K562 (cell line): ENCODE results near the gene AIF1. TPM values are rescaled to one million over a fixed set of nuclear protein-coding genes. Genes with fewer than 3 reads are reported as not detected.

Experiments used
- AFF1 ChIP-seq, 2 experiments: fragments of 450-650 bp; IDR thresholded peaks; 2 replicates each; pipeline ENCODE4 v1.6.1; 2018; ENCODE audit warnings: mild to moderate bottlenecking in 2 of 2, low read depth in 1 of 2; ENCODE audit not compliant: partially characterized antibody in 2 of 2
- BCOR ChIP-seq: fragments of 450-650 bp; IDR thresholded peaks from 2 replicates; pipeline ENCODE4 v1.6.1; 2016
- EHMT2 ChIP-seq: fragments of 450-650 bp; IDR thresholded peaks from 2 replicates; pipeline ENCODE4 v1.6.1; 2018; ENCODE audit warnings: antibody characterized with exemption
- ELF2 ChIP-seq: fragments of 250-450 bp; sonication (Bioruptor Pico); IDR thresholded peaks from 2 replicates; pipeline ENCODE4 v1.5.0; 2021; ENCODE audit warnings: mild to moderate bottlenecking
- ETV5 ChIP-seq: sonication (generic); formaldehyde crosslinking; IDR thresholded peaks from 2 replicates; pipeline ENCODE4 v1.4.0; 2020; ENCODE audit warnings: low read depth, mild to moderate bottlenecking, missing genetic modification reagents
- JUNB ChIP-seq: fragments of 450-650 bp; formaldehyde crosslinking; conservative IDR thresholded peaks from 2 replicates; pipeline ENCODE4 v1.4.0; 2020; ENCODE audit warnings: mild to moderate bottlenecking
- MCM5 ChIP-seq: fragments of 450-650 bp; IDR thresholded peaks from 2 replicates; pipeline ENCODE4 v1.6.1; 2016; ENCODE audit warnings: low read depth
- MLX ChIP-seq, 2 experiments: fragments of 450-650 bp in 1 of 2; sonication (generic) in 1 of 2; formaldehyde crosslinking; conservative IDR thresholded peaks; 2 replicates each; pipeline versions ENCODE4 v1.4.0 to v1.8.1; 2020 to 2022; ENCODE audit warnings: mild to moderate bottlenecking in 1 of 2, missing genetic modification reagents in 1 of 2
- NONO ChIP-seq, 2 experiments: fragments of 200-400 bp in 1 of 2; fragments of 450-650 bp in 1 of 2; formaldehyde crosslinking in 1 of 2; IDR thresholded peaks; 2 replicates each; pipeline ENCODE4 v1.6.1; 2017; ENCODE audit warnings: low read depth in 2 of 2, mild to moderate bottlenecking in 2 of 2, moderate library complexity in 2 of 2, low read length in 1 of 2
- PCBP2 ChIP-seq: fragments of 200-400 bp; formaldehyde crosslinking; IDR thresholded peaks from 2 replicates; pipeline ENCODE4 v1.6.1; 2018; ENCODE audit warnings: low read length, low read depth, mild to moderate bottlenecking, moderate library complexity; ENCODE audit not compliant: poor library complexity, severe bottlenecking
- PKNOX1 ChIP-seq: fragments of 450-650 bp; IDR thresholded peaks from 2 replicates; pipeline ENCODE4 v1.6.1; 2016
- RAD21 ChIP-seq, 2 experiments: fragments of 250-450 bp in 1 of 2; fragments of 450-650 bp in 1 of 2; sonication (Bioruptor Pico) in 1 of 2; formaldehyde crosslinking in 1 of 2; IDR thresholded peaks in 1 of 2; conservative IDR thresholded peaks in 1 of 2; 2 replicates each; pipeline versions ENCODE4 v1.4.0 to v1.8.0; 2020 to 2022; ENCODE audit warnings: mild to moderate bottlenecking in 2 of 2, moderate library complexity in 1 of 2
- SMARCA5 ChIP-seq: fragments of 450-650 bp; IDR thresholded peaks from 2 replicates; pipeline ENCODE4 v1.6.1; 2016
- SMARCC2 ChIP-seq: fragments of 450-650 bp; IDR thresholded peaks from 2 replicates; pipeline ENCODE4 v1.6.1; 2017; ENCODE audit warnings: antibody characterized with exemption, moderate library complexity, mild to moderate bottlenecking, low read depth
- TFAP4 ChIP-seq: sonication (generic); formaldehyde crosslinking; IDR thresholded peaks from 2 replicates; pipeline ENCODE4 v1.8.0; 2022; ENCODE audit warnings: missing genetic modification reagents, mild to moderate bottlenecking, moderate library complexity, borderline replicate concordance
- TRIM25 ChIP-seq: fragments of 450-650 bp; IDR thresholded peaks from 2 replicates; pipeline ENCODE4 v1.7.0; 2016; ENCODE audit warnings: borderline replicate concordance
- ZNF316 ChIP-seq: fragments of 450-650 bp; IDR thresholded peaks from 2 replicates; pipeline ENCODE4 v1.6.1; 2016
- ZNF764 ChIP-seq: fragments of 250-450 bp; sonication (Bioruptor Pico); IDR thresholded peaks from 2 replicates; pipeline ENCODE4 v1.4.0; 2020; ENCODE audit warnings: low read depth, mild to moderate bottlenecking, moderate library complexity
- polyA plus RNA-seq, 8 experiments: library from polyadenylated mRNA; depleted of rRNA in 4 of 8; stranded (reverse) in 5 of 8; unstranded in 3 of 8; fragments of >200 nt; fragmentation: Nextera tagmentation in 2 of 8; fragmentation: Illumina TruSeq in 1 of 8; extraction: Ambion mirVana in 2 of 8; extraction: Trizol in 1 of 8; gene quantifications; 2 replicates each; pipeline versions ENCODE4 v1.2.1 to v1.2.3, GENCODE V29; 2011 to 2014; ENCODE audit warnings: inconsistent platforms in 1 of 8, missing spikeins in 1 of 8
- total RNA-seq, 7 experiments: library from RNA; depleted of rRNA in 6 of 7; stranded (reverse); fragments of >200 nt in 6 of 7; fragmentation: Illumina TruSeq in 2 of 7; extraction: Trizol in 2 of 7; gene quantifications; 2 replicates each; pipeline versions ENCODE4 v1.2.1 to v1.2.3, GENCODE V29; 2011 to 2021; ENCODE audit warnings: low replicate concordance in 1 of 7

The AIF1 gene
- total and polyA plus RNA-seq, 9 of the 15 experiments (the other 6 are each of a cell fraction or from before 2014, with no cell fraction given): 9.4 to 33.4 (median 19.4) TPM

GRCh38 chr6:31663961-31664789 is 49.1 kb downstream of the AIF1 start (continued):
- 0 out of 2 replicates have a peak, but pooled peaks have one; percentile 16 for TF ChIP-seq PKNOX1
- TF ChIP-seq JUNB (CRISPR knock-in tag): peak; percentile 71
- TF ChIP-seq RAD21 (CRISPR knock-in tag; conservative IDR thresholded peaks at IDR 0.05 in 1 of 2, IDR thresholded peaks at IDR 0.05 in 1 of 2): 0 out of 4 replicates have a peak, but pooled peaks of 1 of the 2 experiments have one; percentile 2
- TF ChIP-seq SMARCC2: peak; percentile 63
- TF ChIP-seq ZNF764: no peak
- TF ChIP-seq TFAP4 (CRISPR knock-in tag): peak; percentile 73; the same call in 1 of the 2 replicates
- TF ChIP-seq NONO (IDR thresholded peaks at IDR 0.05; ENCODE audit: low read depth in 2 of 2, low read length in 1 of 2): no peak
- peak; percentile 64 for TF ChIP-seq ZNF316
- no peak for TF ChIP-seq PCBP2
- no peak for TF ChIP-seq TRIM25
- no peak for TF ChIP-seq MLX (CRISPR knock-in tag; conservative IDR thresholded peaks at IDR 0.05)
- TF ChIP-seq EHMT2: 0 out of 2 replicates have a peak, but pooled peaks have one; percentile 32
- TF ChIP-seq AFF1 (IDR thresholded peaks at IDR 0.05; ENCODE audit: low read depth in 1 of 2, partially characterized antibody in 2 of 2): peak in 1 of 2 experiments; percentile 78
- no peak; the same call in 1 of the 2 replicates for TF ChIP-seq ELF2 (CRISPR knock-in tag)
- TF ChIP-seq BCOR: peak; percentile 4; the same call in 1 of the 2 replicates
- TF ChIP-seq SMARCA5: peak; percentile 74
- no peak for TF ChIP-seq MCM5
- TF ChIP-seq ETV5 (CRISPR knock-in tag): peak; percentile 98
